GM19455 (cell line): ENCODE data around the gene CCDC50.

Experiments
- ATAC-seq: cut with Tn5 transposase; IDR thresholded peaks from one replicate; pipeline ENCODE4 v1.9.1; 2021; ENCODE audit not compliant: unreplicated experiment

The CCDC50 gene

GRCh38 chr3:191316876-191317603 is 12.2 kb upstream of the CCDC50 start:
- ATAC-seq, result no peak

GRCh38 chr3:191320316-191320715 is 8.9 kb upstream of the CCDC50 start:
- ATAC-seq, result no peak

- ATAC-seq, result no peak
Observed at GRCh38 chr3:191321019-191321767, 8.0 kb upstream of the CCDC50 start.

- ATAC-seq, result no peak
Observed at GRCh38 chr3:191324936-191325335, 4.3 kb upstream of the CCDC50 start.

GRCh38 chr3:191327526-191327925 is 1.7 kb upstream of the CCDC50 start:
- ATAC-seq, result no peak

GRCh38 chr3:191328383-191328961 is 722 bp upstream of the CCDC50 start:
- ATAC-seq, result no peak

- ATAC-seq, result peak; percentile 32
Observed at GRCh38 chr3:191329654-191330529, 698 bp downstream of the CCDC50 start, which contains the start of gene UTS2B. UTS2B (minus strand) TSS chr3:191330526; CDS start chr3:191282189, 48,337 bp downstream.

- no peak for ATAC-seq
Observed at GRCh38 chr3:191330530-191331048, 1.4 kb downstream of the CCDC50 start.

- ATAC-seq, result no peak
Observed at GRCh38 chr3:191331388-191331787, 2.2 kb downstream of the CCDC50 start.

- no peak for ATAC-seq
Observed at GRCh38 chr3:191333298-191333880, 4.2 kb downstream of the CCDC50 start.

- no peak for ATAC-seq
Observed at GRCh38 chr3:191334346-191334893, 5.2 kb downstream of the CCDC50 start.

- ATAC-seq, result peak; percentile 60
Observed at GRCh38 chr3:191336833-191337232, 7.6 kb downstream of the CCDC50 start.

- ATAC-seq, result no peak
Observed at GRCh38 chr3:191338177-191338488, 8.9 kb downstream of the CCDC50 start.

GRCh38 chr3:191339316-191339917 is 10.2 kb downstream of the CCDC50 start:
- no peak for ATAC-seq

GRCh38 chr3:191340351-191340750 is 11.2 kb downstream of the CCDC50 start:
- no peak for ATAC-seq

GRCh38 chr3:191340966-191341365 is 11.8 kb downstream of the CCDC50 start:
- ATAC-seq, result no peak

GRCh38 chr3:191342006-191342405 is 12.8 kb downstream of the CCDC50 start:
- no peak for ATAC-seq

- ATAC-seq, result no peak
Observed at GRCh38 chr3:191342411-191342810, 13.2 kb downstream of the CCDC50 start.

- ATAC-seq, result no peak
Observed at GRCh38 chr3:191343115-191343514, 13.9 kb downstream of the CCDC50 start.

GRCh38 chr3:191343913-191344312 is 14.7 kb downstream of the CCDC50 start:
- ATAC-seq, result no peak
